ENCODE measurements around the gene GDPD3.
"Not testable (repeated sequence)": the region's sequence is repeated elsewhere in the genome, so short reads cannot be mapped to it uniquely, and the experiment has no call there.

Gene GDPD3

DNA sequence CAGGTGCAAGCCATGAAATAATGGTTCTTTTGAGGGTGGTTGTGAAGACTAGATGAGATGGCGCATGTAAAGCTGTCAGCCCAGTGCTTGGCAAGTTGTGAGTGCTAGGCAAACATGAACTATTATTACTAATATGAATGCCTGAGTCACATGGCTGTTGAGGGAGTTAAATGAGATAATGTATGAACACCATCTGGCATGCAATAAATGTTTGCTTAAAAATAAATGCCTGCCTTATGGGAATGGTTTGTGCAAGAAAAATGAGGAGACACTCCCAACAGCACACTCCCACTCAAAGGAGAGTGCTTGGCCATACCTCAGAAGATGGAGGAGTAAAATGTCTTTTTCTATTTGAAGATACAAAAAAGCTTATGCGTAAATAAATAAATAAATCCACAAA lies 6.1 kb upstream of the GDPD3 start:
- no peak for DNase-seq (ENCODE audit: low read depth, low spot score)
- no peak overlapping the region for H3K4me3 ChIP-seq (ENCODE audit: low read depth, low read length)
- ChIA-PET POLR2A (no interaction called here), CTCF (interaction anchor here (0.8 to 3.3 kb wide), 2 partner anchors 8 to 28 kb away, joined by 4 to 28 read pairs; partner anchors contain the start of genes GDPD3 and TBX6)
- TF ChIP-seq, protein P1, sequence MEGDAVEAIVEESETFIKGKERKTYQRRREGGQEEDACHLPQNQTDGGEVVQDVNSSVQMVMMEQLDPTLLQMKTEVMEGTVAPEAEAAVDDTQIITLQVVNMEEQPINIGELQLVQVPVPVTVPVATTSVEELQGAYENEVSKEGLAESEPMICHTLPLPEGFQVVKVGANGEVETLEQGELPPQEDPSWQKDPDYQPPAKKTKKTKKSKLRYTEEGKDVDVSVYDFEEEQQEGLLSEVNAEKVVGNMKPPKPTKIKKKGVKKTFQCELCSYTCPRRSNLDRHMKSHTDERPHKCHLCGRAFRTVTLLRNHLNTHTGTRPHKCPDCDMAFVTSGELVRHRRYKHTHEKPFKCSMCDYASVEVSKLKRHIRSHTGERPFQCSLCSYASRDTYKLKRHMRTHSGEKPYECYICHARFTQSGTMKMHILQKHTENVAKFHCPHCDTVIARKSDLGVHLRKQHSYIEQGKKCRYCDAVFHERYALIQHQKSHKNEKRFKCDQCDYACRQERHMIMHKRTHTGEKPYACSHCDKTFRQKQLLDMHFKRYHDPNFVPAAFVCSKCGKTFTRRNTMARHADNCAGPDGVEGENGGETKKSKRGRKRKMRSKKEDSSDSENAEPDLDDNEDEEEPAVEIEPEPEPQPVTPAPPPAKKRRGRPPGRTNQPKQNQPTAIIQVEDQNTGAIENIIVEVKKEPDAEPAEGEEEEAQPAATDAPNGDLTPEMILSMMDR (IDR thresholded peaks at IDR 0.05; ENCODE audit: insufficient read depth, low read length, missing control alignments), result no peak

DNA sequence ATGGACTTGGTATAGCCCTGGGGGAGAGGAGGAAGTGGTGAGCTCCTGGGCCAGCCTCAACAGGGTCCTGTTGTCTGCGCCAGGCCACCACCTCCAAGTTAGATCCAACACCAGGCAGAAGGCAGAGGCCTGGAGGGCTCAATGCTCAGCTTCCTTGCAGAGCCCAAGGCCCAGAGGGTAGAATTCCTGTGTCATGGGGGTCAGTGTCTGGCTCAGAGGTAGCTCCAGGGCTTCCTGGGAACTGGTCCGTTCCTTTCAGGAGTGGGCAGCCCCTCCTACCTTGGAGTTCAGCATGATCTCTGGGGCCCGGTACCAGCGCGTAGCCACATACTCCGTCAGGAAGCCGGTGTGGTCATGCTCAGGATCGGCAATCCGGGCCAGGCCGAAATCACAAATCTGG lies 4.4 kb upstream of the GDPD3 start:
- H3K4me3 ChIP-seq (ENCODE audit: low read depth, low read length), result no peak overlapping the region
- CTCF ChIA-PET, result interaction anchor here (1.3 kb wide), 1 partner anchor 26 kb away, joined by 5 read pairs; the partner anchor contains the start of gene TBX6
- POLR2A ChIA-PET, result no interaction called here
- no peak for DNase-seq (ENCODE audit: low read depth, low spot score)
- TF ChIP-seq, protein P1 (IDR thresholded peaks at IDR 0.05; ENCODE audit: insufficient read depth, low read length, missing control alignments), result no peak

DNA sequence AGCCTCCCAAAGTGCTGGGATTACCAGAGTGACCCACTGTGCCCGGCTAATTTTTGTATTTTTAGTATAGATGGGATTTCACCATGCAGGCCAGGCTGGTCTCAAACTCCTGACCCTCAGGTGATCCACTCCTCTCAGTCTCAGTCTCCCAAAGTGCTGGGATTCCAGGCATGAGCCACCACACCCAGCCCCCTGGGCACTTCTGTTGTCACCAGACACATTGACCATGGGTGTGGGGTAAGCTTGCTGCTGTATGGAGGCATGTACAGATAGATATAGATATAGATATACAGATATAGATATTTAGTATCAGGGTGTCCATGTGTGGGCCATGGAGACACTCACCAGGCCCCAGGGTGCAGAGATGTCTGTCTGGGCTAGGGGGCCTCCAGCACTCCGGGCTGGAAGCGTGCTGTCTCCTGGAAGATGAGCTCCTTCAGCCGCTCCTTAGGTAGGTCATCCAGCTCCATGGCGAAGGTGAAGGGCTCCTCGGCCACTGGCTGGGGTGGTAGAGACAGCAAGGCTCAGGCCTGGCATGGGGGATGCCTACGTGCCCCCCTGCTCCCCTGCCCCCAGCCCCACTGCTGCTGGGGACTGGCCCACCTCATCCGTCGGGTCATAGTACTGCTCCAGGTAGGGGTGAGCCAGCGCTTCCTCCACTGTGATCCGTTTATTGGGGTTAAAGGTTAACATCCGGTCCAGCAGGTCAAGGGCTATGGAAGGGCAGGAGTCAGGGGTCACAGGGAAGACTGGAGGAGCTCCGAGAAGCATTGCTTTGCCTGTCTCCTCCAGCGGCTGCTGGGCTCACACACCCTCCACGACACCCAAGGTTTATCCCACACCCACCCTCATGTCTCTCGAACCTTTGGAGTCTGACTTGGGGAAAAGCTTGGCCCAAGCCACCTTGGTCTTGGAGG lies 3.2 kb upstream of the GDPD3 start:
- H3K4me3 ChIP-seq (ENCODE audit: low read depth, low read length), result no peak overlapping the region
- ChIA-PET CTCF (no interaction called here), POLR2A (no interaction called here)
- TF ChIP-seq, protein P1 (IDR thresholded peaks at IDR 0.05; ENCODE audit: insufficient read depth, low read length, missing control alignments), result no peak
- no peak for DNase-seq (ENCODE audit: low read depth, low spot score)

DNA sequence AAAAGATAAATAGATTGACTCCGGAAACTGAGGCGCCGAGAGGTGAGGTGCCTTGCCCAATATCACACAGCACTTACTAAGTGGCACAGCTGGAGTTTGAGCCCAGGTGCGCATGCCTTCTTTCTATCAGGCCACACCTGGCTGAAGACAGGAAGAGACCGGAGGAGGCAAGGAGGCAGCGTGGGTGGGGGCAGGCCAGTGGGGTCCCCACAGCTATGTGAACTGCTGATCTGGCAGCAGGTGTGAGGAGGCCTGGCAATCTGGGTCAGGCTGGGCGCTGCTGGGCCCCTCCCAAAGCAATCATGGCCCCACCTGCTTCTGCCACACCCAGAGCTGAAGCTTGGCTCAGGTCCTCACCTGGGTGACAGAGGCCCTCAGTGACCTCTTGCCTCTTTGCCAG lies 1.9 kb upstream of the GDPD3 start:
- ChIA-PET POLR2A (no interaction called here), CTCF (interaction anchor here (1.3 to 6.6 kb wide), 4 partner anchors 13 to 67 kb away, joined by 3 to 82 read pairs (median 6); partner anchors contain the start of gene TBX6)
- H3K4me3 ChIP-seq (ENCODE audit: low read depth, low read length), result no peak overlapping the region
- no peak for DNase-seq (ENCODE audit: low read depth, low spot score)
- TF ChIP-seq, protein P1 (IDR thresholded peaks at IDR 0.05; ENCODE audit: insufficient read depth, low read length, missing control alignments), result no peak

DNA sequence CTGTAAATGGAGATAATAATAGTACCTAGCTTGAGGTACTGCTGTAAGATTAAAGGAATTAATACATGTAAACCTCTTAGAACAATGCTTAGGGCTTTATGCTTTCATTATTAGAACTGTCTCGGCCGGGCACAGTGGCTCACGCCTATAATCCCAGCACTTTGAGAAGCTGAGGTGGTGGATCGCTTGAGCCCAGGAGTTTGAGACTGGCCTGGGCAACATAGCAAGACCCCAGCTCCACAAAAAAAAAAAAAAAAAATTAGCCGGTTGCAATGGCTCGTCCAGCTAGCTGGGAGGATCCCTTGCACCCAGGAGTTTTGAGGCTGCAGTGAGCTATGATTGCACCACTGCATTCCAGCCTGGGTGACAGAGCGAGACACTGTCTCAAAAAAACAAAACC lies 1.5 kb upstream of the GDPD3 start:
- DNase-seq (ENCODE audit: low read depth, low spot score); H3K4me3 ChIP-seq (ENCODE audit: low read depth, low read length); POLR2A ChIA-PET: not testable (repeated sequence)
- CTCF ChIA-PET, result interaction anchor here (1.3 to 6.6 kb wide), 6 partner anchors 13 to 295 kb away, joined by 3 to 82 read pairs (median 4); partner anchors contain the start of gene TBX6

DNA sequence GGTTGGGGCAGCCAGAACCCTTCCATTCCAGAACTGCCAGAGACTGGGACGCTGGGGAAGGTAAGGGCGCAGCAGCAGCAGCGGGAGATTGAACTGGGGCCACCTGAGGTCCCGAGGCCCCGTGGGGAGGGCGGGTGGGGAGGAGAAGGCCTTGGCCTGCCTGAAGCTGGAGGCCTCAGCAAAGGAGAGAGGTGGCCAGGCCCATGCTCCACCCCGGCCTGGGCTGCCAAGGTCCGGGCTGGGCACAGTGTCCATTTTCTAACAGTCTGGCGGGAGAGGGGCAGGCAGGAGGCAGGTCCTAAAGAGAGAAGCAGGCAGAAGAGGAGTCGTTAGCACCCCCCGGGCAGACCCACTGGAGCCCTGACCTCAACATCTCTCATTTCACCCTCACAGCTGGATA lies 1.1 kb upstream of the GDPD3 start:
- TF ChIP-seq, protein P1 (IDR thresholded peaks at IDR 0.05; ENCODE audit: insufficient read depth, low read length, missing control alignments), result no peak
- DNase-seq (ENCODE audit: low read depth, low spot score), result no peak
- H3K4me3 ChIP-seq (ENCODE audit: low read depth, low read length), result no peak overlapping the region
- ChIA-PET POLR2A (no interaction called here), CTCF (interaction anchor here (1.3 to 6.6 kb wide), 6 partner anchors 12 to 295 kb away, joined by 3 to 82 read pairs (median 4); partner anchors contain the start of gene TBX6)

Measured in AG04449 (cell line).